Right cardiac atrium (tissue), 5 donors: Measurements from ENCODE around the gene FRRS1. TPM values are rescaled to one million over a fixed set of nuclear protein-coding genes. Genes with fewer than 3 reads are reported as not detected.

Experiments
- ATAC-seq, 2 donors: fragments of 200-7000 bp; cut with Tn5 transposase; one replicate each; pipeline versions ENCODE4 v1.8.0 to v1.9.1; 2020; ENCODE audit warnings: moderate library complexity in 2 of 2, mild to moderate bottlenecking in 1 of 2
- DNase-seq, 3 donors: peaks; one replicate each; pipeline ENCODE4 v3.0.0-alpha.2; 2020
- H3K27ac ChIP-seq: one replicate; pipeline ENCODE4 v1.5.1; 2013; ENCODE audit warnings: mild to moderate bottlenecking, low read length, control low read depth, moderate library complexity
- H3K27me3 ChIP-seq: one replicate; pipeline ENCODE4 v1.6.1; 2013; ENCODE audit not compliant: control insufficient read depth, insufficient read depth
- H3K4me1 ChIP-seq: one replicate; pipeline ENCODE4 v1.6.1; 2013; ENCODE audit warnings: low read length; ENCODE audit not compliant: control insufficient read depth, insufficient read depth
- H3K4me3 ChIP-seq: one replicate; pipeline ENCODE4 v1.5.1; 2013; ENCODE audit warnings: low read length, control low read depth
- H3K9me3 ChIP-seq: one replicate; pipeline ENCODE4 v1.6.1; 2013; ENCODE audit warnings: low read length; ENCODE audit not compliant: control insufficient read depth
- WGBS: extraction: QIAGEN DNeasy Blood & Tissue Kit; methylation state at CpG from one replicate; pipeline ENCODE4 v1.1.7; 2013; 5-methylcytosine and 5-hydroxymethylcytosine counted together
- intact Hi-C, 4 donors: fragments of 100-400 bp; cut with DNase I; formaldehyde crosslinking; loops; one replicate each; pipeline versions ENCODE4 v1.11.0 to v1.14.0; 2022 to 2023
- polyA plus RNA-seq: library from polyadenylated mRNA; stranded (reverse); fragments of 200-250 nt; gene quantifications from one replicate; pipeline ENCODE4 v1.2.3, GENCODE V29; 2013
- total RNA-seq, 4 donors: library from RNA; stranded (reverse); fragmentation: NEBNext Ultra II Directional; extraction: Animal tissue kit (Norgen Biotek cat#: 25700); gene quantifications; one replicate each; pipeline ENCODE4 v1.2.1, GENCODE V29; 2021
- donor health status: healthy with polysubstance abuse.
- donor health status: DM: no; HTN: yes; CAD: no.
- donor health status: DM: no; HTN: no; CAD: no.
- donor health status: DM: no; HTN: yes; CAD: no; lungs with severe emphysema.
- donor health status: DM: yes; HTN: yes; CAD: no.

The FRRS1 gene
- total and polyA plus RNA-seq, 5 donors: 1.4 to 7.6 (median 6.8) TPM

- intact Hi-C loops: no loop called here
- no peaks in the 10 kb centered on the region for H3K27me3 ChIP-seq
- H3K4me1 ChIP-seq: peaks cover 11% of the 10 kb centered on the region
- H3K9me3 ChIP-seq: no peaks in the 10 kb centered on the region
- no peak for DNase-seq
- peak in 1 of 2 donors; percentile 7 for ATAC-seq
- 42% methylated on average over 3 of the region's 3 CpGs for WGBS
- H3K27ac ChIP-seq: peak overlapping the region; percentile 81
- peak overlapping the region; percentile 2 for H3K4me3 ChIP-seq
Measured at GRCh38 chr1:99661780-99662179, 104.7 kb downstream of the FRRS1 start.

- H3K27ac ChIP-seq: peak overlapping the region; percentile 95
- intact Hi-C loops: no loop called here
- peaks cover 11% of the 10 kb centered on the region for H3K4me1 ChIP-seq
- no peak overlapping the region for H3K4me3 ChIP-seq
- DNase-seq (no peak), ATAC-seq (no peak)
- no peaks in the 10 kb centered on the region for H3K9me3 ChIP-seq
- WGBS: 79% methylated on average over 2 of the region's 2 CpGs
- no peaks in the 10 kb centered on the region for H3K27me3 ChIP-seq
Measured at GRCh38 chr1:99660496-99660895, 105.9 kb downstream of the FRRS1 start.

- Histone ChIP-seq H3K4me3 (no peak overlapping the region), H3K9me3 (no peaks in the 10 kb centered on the region), H3K27me3 (no peaks in the 10 kb centered on the region), H3K27ac (peak overlapping the region; percentile 99), H3K4me1 (peaks cover 11% of the 10 kb centered on the region)
- 35% methylated on average over 2 of the region's 2 CpGs for WGBS
- ATAC-seq (peak; percentile 39 to 48), DNase-seq (no peak)
- intact Hi-C loops: no loop called here
Measured at GRCh38 chr1:99659755-99660210, 106.7 kb downstream of the FRRS1 start.

Other genes starting within 250 kb of the FRRS1 start
- 10 to 100 TPM; 71.9 to 79.6 (median 75.5) TPM for gene PALMD, start 120.5 kb downstream of the FRRS1 start, total RNA-seq
- 74.6 TPM for gene PALMD, start 120.5 kb downstream of the FRRS1 start, polyA plus RNA-seq
- 10 to 100 TPM; 58.8 to 66.4 (median 62.3) TPM for gene AGL, start 83.7 kb upstream of the FRRS1 start, total RNA-seq
- 23.2 TPM for gene AGL, start 83.7 kb upstream of the FRRS1 start, polyA plus RNA-seq
- gene SLC35A3, start 203.4 kb upstream of the FRRS1 start, total RNA-seq: 10 to 100 TPM in 3 of 4 donors, 1 to 10 TPM in 1; 9.5 to 13.5 (median 11.4) TPM
- gene SLC35A3, start 203.4 kb upstream of the FRRS1 start, polyA plus RNA-seq: 6.5 TPM